ENCODE results near the gene RIBC1.
"Not testable (repeated sequence)": the region's sequence is repeated elsewhere in the genome, so short reads cannot be mapped to it uniquely, and the experiment has no call there.

The RIBC1 gene

GRCh38 chrX:53437206-53437605 is 14.5 kb downstream of the RIBC1 start:
- peak; percentile 74 for DNase-seq

DNA sequence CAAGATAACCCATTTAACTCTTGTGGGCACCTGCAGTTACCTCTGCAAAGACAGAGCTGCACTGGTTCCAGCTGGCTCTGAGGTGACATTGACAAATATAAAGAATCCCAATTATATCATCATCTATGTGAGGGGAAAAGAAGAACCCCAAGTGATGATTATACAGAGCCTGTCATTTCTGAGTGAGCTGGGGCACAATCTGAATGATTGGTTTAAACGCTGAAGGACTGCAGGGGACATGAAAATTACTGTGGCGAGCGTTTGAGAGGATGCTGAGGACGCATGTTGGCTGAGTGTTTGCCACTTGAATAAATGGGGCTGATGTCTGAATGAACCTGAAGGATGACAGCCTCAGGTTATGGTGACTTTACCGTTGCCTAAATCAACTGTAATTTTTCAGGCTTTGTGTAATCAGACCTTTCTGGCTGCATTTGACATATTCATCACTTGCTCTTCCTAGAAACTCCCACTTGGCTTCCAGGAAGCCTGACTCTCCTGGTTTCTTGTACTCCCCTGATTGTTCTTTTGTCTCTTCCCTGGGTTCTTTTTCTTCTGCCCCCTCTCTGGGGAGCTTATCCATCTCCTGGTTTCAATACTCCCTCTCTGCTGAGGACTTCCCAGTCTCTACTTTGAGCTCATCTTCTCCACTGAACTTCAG is 15.6 kb downstream of the RIBC1 start:
- DNase-seq = peak; percentile 34

DNA sequence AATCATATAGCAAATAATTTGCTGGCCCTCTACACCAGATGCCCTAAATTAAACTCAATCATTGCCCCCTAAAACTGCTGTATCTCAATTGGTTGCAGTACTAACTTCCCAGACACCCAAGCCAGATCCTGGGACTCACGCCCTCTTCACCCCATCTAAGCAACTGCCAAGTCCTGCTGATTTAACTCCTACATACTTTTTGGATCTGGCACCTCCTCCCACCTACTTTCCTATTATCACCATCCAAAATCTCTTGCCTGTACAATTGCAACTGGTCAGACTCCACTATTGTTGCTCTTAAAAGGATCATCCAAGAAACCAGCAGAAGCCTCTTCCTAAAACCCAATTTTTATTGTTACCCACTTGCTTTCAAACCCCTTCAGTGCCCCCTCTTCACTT is 16.2 kb downstream of the RIBC1 start:
- no peak for DNase-seq

DNA sequence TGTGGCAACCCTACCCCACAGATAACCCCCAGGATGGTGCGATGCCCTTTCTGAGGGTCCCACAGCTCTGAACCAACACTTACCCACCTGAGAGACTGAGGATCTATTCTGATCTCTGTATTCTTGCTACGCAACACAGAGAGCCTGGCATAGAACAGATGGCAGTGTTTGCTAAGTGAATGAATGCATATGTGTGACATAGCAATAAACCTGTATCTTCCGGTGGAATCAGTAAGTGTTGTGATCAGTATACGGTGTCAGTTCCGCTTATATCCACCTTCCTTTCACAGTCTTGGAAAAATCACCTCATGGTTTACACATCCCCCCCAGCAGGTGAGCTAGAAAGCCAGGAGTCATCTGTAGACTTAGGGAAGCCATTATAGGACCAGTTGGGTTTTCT is 17.4 kb downstream of the RIBC1 start:
- DNase-seq = no peak

DNA sequence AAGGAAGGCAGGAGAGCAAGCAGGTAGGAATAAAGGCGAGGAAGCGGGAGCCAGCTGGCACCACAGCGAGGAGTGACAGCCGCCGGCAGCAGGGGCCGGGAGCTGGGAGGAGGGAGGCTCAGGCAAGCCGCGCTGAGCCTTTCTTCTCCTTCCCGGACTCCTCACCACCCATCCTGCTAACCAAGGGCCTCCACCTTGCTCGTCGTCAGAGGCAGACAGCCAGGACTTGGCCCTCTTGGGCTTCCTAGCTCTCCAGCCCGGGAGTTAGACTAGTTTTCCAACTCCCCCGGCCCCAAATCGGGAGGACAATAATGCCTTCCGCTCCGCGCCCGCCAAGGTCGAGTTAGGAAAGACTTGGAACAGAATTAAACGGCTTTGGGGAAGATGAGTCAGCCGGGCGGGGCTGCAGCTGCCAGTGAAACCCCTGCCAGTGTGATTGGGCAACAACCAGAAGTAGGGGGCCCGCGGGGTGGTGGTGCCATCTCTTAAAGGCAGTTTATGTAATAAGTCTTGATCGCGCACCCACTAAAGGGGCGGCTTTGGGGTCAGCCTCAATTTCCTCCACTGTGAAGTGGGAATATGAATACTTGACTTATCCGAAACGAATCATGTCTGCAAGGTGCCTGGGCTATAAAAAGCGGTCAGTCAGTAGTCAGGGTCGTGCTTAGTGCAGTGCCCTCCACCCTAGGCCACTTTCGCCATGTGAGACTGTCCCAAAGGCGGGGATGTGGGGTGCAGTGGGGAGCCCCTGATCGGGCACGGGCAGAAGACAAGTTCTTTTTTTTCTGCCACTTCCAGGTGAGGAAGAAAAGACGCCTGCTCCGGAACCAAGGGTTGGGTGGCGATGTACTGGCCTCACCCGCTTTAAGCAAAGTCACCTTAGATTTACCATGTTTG is 18.2 kb downstream of the RIBC1 start:
- peak; percentile 64 for DNase-seq

DNA sequence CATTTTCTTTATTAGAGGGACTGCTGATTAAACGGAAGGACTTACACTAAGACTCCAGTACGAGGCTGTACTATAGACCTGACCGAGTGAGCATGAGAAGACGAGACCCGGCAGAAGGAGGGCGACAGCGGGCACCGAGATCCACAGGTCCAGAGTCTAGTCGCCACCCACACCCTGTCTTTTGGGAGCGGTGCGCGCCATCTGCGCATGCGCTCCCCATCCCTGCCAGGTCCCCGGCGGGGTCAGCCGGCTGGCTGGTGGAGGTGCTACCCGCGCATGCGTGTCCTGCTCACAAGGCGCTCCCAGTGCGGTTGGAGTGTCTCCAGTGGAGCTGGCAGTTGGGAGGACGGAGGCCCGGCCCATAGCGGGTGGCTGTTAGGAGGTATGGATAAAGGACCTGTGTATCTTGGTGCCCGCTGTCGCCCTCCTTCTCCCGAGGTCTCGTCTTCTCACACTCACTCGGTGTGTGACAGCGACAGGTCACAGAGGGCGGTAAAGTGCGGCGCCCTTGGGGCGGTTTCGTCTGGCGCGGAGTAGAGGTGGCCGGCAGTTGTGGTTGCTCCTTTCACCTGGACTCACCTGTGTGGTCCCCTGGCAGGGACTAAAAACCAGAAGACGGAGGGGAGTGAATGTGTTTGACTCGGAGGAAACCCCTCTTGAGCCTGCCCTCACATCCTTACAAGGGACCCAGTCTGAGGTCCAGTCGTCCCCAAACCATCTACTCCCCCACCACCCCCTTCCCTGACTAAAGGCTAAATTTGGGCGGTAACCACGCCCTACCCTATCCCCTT is 19.1 kb downstream of the RIBC1 start:
- DNase-seq = peak; percentile 89

DNA sequence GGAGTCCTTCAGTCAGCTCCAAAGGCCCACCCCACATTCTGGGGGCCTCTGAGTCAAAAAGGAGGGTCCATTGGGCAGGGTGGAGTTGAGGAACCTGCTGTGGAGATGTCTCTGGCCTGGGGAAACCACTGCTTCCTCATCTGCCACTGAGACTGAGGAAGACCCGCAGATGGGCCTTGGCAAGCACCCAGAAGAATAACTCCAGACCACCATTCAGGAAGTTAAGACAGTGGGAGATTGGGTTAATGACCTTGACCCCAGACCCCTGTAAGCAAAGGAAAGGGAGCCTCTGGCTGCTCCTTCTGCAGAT is 19.6 kb downstream of the RIBC1 start:
- no peak for DNase-seq

DNA sequence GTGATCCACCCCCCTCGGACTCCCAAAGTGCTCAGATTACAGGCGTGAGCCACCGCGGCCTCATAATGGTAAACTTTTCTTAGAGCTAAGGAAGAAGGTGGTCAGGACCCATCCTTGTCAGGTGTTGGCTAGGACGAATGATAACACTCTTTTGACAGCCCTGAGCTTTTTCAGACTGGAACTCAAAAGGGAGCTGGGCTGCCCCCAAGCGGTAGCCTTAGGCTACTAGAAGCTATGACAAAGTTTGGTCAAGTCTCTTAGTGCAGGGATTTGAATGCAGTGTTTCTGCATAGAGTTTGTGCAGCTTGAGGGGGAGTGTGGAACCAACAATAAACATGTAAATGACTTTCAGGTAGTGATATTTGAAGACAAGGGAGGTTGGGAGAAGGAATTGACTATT is 23.3 kb downstream of the RIBC1 start:
- DNase-seq = peak; percentile 66

DNA sequence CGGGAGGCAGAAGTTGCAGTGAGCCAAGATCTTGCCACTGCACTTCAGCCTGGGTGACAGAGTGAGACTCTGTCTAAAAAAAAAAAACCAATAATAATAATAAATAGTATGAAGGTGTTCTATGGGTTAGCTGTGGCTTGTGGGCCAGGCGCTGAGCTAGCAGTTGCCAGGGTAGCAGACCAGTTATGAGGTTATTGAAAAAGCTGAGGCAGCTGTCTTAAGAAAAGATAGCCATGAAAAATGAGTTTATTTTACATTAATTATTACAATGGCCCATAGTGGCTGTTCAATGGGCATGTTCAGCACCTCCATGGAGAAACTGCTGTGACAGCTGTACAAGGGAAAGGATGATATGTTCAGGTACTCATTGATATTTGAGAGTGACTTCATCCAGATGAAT is 24.8 kb downstream of the RIBC1 start:
- DNase-seq = no peak

- no peak for DNase-seq
These were observed 27.0 kb downstream of the RIBC1 start for GRCh38 chrX:53449632-53450031.

DNA sequence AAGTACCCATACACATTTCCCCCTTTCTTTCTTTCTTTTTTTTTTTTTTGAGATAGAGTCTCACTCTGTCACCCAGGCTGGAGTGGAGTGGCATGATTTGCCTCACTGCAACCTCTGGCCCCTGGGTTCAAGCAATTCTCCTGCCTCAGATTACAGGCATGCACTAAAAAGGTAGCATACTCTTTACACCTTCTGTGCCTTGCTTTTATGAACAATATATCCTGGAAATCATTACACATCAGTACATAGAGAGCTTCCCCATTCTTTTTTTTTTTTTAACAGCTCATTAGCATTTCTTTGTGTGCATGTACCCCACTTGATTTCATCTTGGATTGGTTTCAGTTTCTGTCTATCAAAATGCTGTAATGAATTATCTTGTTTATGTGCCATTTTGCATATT is 30.1 kb downstream of the RIBC1 start:
- no peak for DNase-seq

DNA sequence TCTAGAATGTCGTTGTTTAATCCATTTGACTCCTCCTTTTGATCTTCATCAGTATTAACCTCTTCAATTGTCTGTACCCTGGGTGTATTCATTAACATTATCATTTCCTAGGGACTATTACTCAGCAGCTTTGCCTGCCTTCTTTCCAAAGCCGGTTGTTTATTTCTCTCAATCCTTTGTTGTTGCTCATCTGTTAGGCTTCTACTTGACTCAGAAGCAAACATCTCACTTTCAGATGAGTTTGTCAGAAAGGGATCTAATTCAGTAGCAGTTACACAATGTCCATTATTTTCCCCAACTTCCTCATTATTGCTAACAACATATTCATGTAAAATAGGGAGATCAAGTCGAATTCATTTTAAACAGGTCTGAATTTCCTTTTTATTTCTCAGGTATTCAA is 33.6 kb downstream of the RIBC1 start:
- no peak for DNase-seq

DNA sequence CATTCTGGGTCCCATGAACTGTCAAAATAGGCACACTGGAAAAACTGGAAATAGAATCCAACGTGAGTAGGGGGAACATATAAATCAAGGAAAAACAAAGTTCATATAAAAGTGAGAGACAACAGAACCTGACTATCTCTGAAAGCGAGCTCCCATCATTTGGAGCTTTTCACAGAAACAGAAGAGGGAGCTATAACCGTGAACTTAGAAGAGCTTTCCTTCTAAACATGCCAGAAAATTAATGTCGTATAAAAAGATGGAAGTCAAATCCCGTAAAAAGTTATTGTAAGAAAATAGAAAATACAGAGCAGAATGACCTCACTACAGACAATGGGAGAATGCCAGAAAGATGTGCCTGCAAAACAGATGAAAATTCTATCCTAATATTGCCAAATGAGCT is 35.4 kb downstream of the RIBC1 start:
- no peak for DNase-seq

DNA sequence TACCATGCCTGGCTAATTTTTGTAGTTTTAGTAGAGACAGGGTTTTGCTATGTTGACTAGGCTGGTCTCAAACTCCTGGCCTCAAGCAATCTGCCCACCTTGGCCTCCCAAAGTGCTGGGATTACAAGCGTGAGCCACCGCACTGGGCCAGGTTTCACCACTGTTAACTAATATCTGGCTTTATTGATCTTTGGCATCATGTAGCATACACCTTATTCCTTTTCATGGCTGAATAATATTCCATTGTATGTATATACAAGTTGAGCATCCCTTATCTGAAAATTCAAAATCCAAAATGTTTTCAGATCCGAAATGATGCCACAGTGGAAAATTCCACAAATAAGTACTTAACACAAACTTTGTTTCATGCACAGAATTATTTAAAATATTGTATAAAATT is 46.0 kb downstream of the RIBC1 start:
- not testable (repeated sequence) for DNase-seq

DNA sequence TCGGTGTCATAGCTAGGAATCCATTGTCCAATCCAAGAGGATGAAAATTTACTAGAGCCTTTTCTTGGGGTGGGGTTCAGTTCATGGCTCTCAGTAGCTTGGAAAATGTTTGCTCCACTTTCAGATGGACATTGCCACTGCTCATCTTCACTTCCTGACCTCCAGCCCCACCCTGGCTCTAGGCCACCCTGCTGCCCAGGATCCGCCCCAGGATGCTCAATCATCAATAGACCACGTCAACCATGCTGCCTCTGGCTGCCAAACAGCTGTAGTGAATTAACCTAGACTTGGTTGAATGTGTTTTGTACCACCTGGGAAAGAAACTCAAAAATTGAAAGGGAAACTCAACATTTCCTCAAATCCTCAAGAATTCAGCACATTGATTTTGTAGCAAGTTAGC is 48.7 kb downstream of the RIBC1 start:
- no peak for DNase-seq

DNA sequence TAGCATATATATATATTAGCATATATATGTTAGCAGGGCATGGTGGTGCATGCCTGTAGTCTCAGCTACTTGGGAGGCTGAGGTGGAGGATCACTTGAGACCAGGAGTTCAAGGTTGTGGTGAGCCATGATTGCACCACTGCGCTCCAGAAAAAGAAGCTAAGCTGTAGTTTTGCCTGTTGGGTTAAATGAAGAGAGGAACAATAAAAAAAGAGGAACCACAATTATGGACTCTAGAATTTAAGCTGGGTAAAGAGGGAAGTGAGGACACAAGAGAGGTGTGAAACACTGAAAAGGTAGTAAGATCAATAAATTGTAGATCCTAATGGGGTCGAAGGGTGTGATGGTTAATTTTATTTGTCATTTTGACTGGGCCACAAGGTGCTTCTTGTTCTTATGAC is 52.0 kb downstream of the RIBC1 start:
- no peak for DNase-seq

- DNase-seq = no peak
These were observed 53.7 kb downstream of the RIBC1 start for GRCh38 chrX:53476371-53476770.

DNA sequence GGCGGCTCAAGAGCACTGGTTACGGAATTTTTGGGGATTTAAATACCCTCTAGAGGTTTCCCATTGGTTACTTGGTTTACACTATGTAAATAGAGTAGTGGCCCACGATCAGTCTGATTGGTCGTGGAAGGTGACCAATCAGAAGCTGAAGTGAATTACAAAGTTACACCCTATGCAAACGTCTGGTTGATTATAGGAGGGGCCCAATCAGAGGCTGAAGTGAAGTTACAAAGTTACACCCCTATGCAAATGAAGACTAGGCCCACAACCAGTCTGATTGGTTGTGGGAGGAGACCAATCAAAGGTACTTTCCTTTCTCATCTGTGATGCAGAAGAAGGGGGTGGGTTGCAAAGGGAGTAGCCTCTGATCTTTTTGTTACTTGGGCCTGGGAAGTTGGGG is 56.6 kb downstream of the RIBC1 start:
- no peak for DNase-seq

Measured in activated CD4-positive, alpha-beta T cell treated with anti-CD3 and anti-CD28 coated beads, Interleukin-2, amount 50 U/mL, for 16 hours (primary cell).